Gastrocnemius medialis (tissue), 4 donors: ENCODE measurements around the gene IGSF9. TPM values are rescaled to one million over a fixed set of nuclear protein-coding genes. Genes with fewer than 3 reads are reported as not detected.

Experiments used
- ATAC-seq, 2 donors: fragments of 150-250 bp; one replicate each; pipeline ENCODE4 v1.9.1; 2016
- DNase-seq, 2 donors: peaks; one replicate each; pipeline ENCODE4 v3.0.0-alpha.2; 2019
- H3K27ac ChIP-seq, 4 donors: fragments of 200-600 bp; sonication (generic); 1 replicate in 1 of 4; 2 replicates in 3 of 4; pipeline ENCODE4 v1.5.1; 2016 to 2018; ENCODE audit warnings: mild to moderate bottlenecking in 2 of 4, moderate library complexity in 1 of 4
- H3K27me3 ChIP-seq, 3 donors: fragments of 200-600 bp; sonication (generic) in 2 of 3; 1 replicate in 1 of 3; 2 replicates in 2 of 3; pipeline versions ENCODE4 v1.5.1 to v1.6.0; 2016 to 2019; ENCODE audit warnings: mild to moderate bottlenecking in 1 of 3, moderate library complexity in 1 of 3
- H3K36me3 ChIP-seq, 2 donors: fragments of 200-600 bp; sonication (generic) in 1 of 2; one replicate each; pipeline ENCODE4 v1.5.1; 2017 to 2018
- H3K4me1 ChIP-seq, 2 donors: fragments of 200-600 bp; sonication (generic) in 1 of 2; one replicate each; pipeline ENCODE4 v1.5.1; 2016 to 2017; ENCODE audit warnings: mild to moderate bottlenecking in 2 of 2
- H3K4me3 ChIP-seq, 4 donors: fragments of 200-600 bp; sonication (generic) in 3 of 4; 1 replicate in 1 of 4; 2 replicates in 3 of 4; pipeline ENCODE4 v1.5.1; 2016 to 2019; ENCODE audit warnings: mild to moderate bottlenecking in 2 of 4
- H3K9me3 ChIP-seq, 3 donors: fragments of 200-600 bp; sonication (generic) in 2 of 3; 1 replicate in 1 of 3; 2 replicates in 2 of 3; pipeline ENCODE4 v1.5.1; 2016 to 2019
- POLR2A ChIP-seq, 2 donors: fragments of 450-650 bp; IDR thresholded peaks; one replicate each; pipeline ENCODE4 v1.6.1; 2017; ENCODE audit warnings: antibody characterized with exemption in 2 of 2, mild to moderate bottlenecking in 2 of 2, moderate library complexity in 2 of 2
- in situ Hi-C, 4 donors: fragments of 200-750 bp; cut with MboI; loops; one replicate each; pipeline versions ENCODE4 v1.15.0 to v1.8.0; 2017; ENCODE audit warnings: low sequenced_read_pairs in 4 of 4
- intact Hi-C: fragments of 100-400 bp; cut with DNase I; formaldehyde crosslinking; loops from one replicate; pipeline ENCODE4 v1.15.1; 2023; ENCODE audit warnings: low total_unique reads
- total RNA-seq, 4 donors: library from RNA; depleted of rRNA; stranded (reverse); fragments of >200 nt; gene quantifications; one replicate each; pipeline versions ENCODE4 v1.1.0 to v1.2.3, GENCODE V29; 2016
- TF ChIP-seq, protein P1 (sequence below), 5 experiments: fragments of 450-650 bp in 3 of 5; fragments of 200-600 bp in 2 of 5; sonication (generic) in 2 of 5; IDR thresholded peaks in 4 of 5; conservative IDR thresholded peaks in 1 of 5; 1 replicate in 4 of 5; 2 replicates in 1 of 5; pipeline ENCODE4 v1.5.1; 2016 to 2019; ENCODE audit warnings: antibody characterized with exemption in 5 of 5, mild to moderate bottlenecking in 3 of 5, moderate library complexity in 3 of 5

The IGSF9 gene
- total RNA-seq, 4 donors from 2014 or later = 0.10 to 0.11 TPM; not detected in 2

DNA sequence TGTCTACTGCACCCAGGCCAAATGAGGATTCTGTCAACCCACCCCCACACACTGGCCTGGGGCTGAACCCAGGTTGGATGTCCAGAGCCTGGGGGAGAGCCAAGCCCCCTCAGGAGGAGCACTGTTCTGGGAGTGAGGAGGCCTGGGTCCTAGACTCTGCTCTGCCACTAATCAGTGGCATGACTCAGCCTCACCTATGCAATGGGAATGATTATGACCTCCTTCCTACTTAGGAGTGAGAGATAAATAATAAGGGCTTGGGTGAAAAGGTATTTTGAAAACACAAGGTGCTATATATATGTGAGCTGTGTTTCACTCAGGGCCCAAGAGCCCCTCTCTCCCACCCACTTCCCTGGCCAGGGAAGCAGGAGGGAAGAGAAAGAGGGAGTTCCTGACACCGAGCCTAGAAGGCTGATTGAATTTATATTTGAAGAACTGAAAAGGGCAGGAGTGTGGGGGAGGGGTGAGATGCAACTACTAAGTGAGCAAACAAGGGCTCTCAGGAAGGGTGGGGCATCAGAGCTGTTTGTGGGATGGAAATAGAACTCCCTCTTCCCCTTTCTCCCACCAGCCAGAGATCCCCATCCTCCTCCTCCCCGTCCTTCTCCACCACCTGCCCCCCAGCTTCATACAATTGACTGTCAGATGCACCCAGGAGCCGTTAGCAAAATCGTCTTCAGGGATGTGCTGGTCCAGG lies 8.2 kb downstream of the IGSF9 start:
- no peak for ATAC-seq
- in situ Hi-C loops = loop anchor here in 3 of 4 donors (5.0 to 10.0 kb wide), 2 partner anchors 68 to 70 kb away; no protein-coding TSS in a partner anchor
- Histone ChIP-seq H3K27me3 (peaks cover 0 to 2% (median 1%) of the 10 kb centered on the region in 3 donors), H3K36me3 (no peaks in the 10 kb centered on the region), H3K4me1 (no peaks in the 10 kb centered on the region), H3K27ac (no peak overlapping the region), H3K4me3 (no peak overlapping the region), H3K9me3 (no peaks in the 10 kb centered on the region)
- no peak for TF ChIP-seq POLR2A (IDR thresholded peaks at IDR 0.05)
- TF ChIP-seq, protein P1, sequence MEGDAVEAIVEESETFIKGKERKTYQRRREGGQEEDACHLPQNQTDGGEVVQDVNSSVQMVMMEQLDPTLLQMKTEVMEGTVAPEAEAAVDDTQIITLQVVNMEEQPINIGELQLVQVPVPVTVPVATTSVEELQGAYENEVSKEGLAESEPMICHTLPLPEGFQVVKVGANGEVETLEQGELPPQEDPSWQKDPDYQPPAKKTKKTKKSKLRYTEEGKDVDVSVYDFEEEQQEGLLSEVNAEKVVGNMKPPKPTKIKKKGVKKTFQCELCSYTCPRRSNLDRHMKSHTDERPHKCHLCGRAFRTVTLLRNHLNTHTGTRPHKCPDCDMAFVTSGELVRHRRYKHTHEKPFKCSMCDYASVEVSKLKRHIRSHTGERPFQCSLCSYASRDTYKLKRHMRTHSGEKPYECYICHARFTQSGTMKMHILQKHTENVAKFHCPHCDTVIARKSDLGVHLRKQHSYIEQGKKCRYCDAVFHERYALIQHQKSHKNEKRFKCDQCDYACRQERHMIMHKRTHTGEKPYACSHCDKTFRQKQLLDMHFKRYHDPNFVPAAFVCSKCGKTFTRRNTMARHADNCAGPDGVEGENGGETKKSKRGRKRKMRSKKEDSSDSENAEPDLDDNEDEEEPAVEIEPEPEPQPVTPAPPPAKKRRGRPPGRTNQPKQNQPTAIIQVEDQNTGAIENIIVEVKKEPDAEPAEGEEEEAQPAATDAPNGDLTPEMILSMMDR (IDR thresholded peaks at IDR 0.05 in 4 of 5, conservative IDR thresholded peaks at IDR 0.05 in 1 of 5) = no peak
- intact Hi-C loops = loop anchor here (5.0 kb wide), 1 partner anchor 155 kb away; the partner anchor contains the start of gene DUSP23
- DNase-seq = no peak

DNA sequence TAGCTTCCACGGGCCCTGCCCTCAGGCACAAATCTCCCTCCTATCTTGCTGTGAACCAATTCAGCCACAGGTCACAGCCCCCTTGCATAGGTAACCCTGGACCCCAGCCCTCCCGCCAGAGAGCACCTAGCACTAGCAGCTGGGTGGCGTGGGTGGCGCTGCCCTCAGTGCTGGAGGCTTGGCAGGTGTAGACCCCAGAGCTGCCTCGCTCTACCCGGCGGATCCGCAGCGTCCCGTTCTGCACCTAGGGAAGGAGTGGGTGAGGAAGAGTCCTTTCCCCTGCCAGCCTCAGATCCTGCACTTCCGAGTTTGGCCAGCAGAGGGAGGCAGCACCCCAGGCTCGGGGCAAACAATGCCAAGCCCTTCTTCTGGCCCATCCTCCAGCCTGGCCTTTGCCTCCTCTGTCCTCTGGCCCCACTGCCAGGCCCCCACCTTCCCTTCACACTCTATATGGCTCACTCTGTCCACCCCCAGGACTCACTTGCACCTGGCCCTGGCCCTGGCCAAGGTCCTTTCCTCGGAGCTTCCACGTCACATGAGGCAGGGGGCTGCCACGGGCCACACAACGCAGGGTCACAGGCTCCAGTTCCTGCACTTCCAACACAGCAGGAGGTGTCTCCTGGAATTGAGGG lies 9.0 kb downstream of the IGSF9 start:
- Histone ChIP-seq H3K4me1 (no peaks in the 10 kb centered on the region), H3K36me3 (no peaks in the 10 kb centered on the region), H3K9me3 (no peaks in the 10 kb centered on the region), H3K4me3 (no peak overlapping the region), H3K27ac (no peak overlapping the region), H3K27me3 (no peaks in the 10 kb centered on the region)
- peak in 1 of 2 donors; percentile 43 for DNase-seq
- TF ChIP-seq, protein P1 (IDR thresholded peaks at IDR 0.05 in 4 of 5, conservative IDR thresholded peaks at IDR 0.05 in 1 of 5) = peak; percentile 82 to 97 (median 95)
- no peak for TF ChIP-seq POLR2A (IDR thresholded peaks at IDR 0.05)
- ATAC-seq = peak in 1 of 2 donors; percentile 76
- in situ Hi-C loops = loop anchor here in 3 of 4 donors (5.0 to 10.0 kb wide), 2 partner anchors 68 to 71 kb away; no protein-coding TSS in a partner anchor
- intact Hi-C loops = loop anchor here (1.0 to 5.0 kb wide), 2 partner anchors 71 to 154 kb away; partner anchors contain the start of gene DUSP23

DNA sequence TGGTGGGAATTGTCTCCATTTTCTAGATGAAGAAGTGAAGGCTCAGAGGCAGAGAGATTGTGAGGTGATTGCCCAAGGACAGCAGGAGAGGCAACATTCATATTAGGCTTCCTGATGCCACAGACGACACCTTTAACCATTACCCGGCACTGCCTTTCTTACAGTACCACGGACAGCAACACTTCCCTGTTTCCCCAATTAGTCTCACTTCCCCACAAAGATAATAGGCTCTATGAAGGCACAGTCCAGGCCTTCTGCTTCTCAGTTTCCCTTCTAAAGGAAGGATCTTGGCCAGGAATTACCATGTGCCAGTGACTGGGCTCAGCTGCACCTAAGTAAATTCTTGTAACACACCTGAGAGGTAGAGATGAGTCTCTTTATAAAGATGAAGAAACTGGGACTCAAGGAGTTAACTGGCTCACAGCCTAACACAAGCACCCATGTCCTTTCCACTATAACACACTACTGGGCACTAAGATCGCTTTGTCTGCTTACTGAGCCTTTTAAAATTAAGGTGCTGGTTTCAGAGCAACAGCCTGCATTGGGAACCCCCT lies 9.6 kb downstream of the IGSF9 start:
- H3K4me1 ChIP-seq = no peaks in the 10 kb centered on the region
- no peak for TF ChIP-seq POLR2A (IDR thresholded peaks at IDR 0.05)
- TF ChIP-seq, protein P1 (IDR thresholded peaks at IDR 0.05 in 4 of 5, conservative IDR thresholded peaks at IDR 0.05 in 1 of 5) = no peak
- H3K9me3 ChIP-seq = no peaks in the 10 kb centered on the region
- H3K36me3 ChIP-seq = no peaks in the 10 kb centered on the region
- H3K27ac ChIP-seq = no peak overlapping the region
- ATAC-seq (peak in 1 of 2 donors; percentile 19), DNase-seq (no peak)
- intact Hi-C loops (loop anchor here (1.0 to 5.0 kb wide), 2 partner anchors 72 to 153 kb away; partner anchors contain the start of gene DUSP23), in situ Hi-C loops (loop anchor here in 3 of 4 donors (5.0 to 10.0 kb wide), 2 partner anchors 69 to 72 kb away; no protein-coding TSS in a partner anchor)
- H3K4me3 ChIP-seq = no peak overlapping the region
- H3K27me3 ChIP-seq = no peaks in the 10 kb centered on the region

DNA sequence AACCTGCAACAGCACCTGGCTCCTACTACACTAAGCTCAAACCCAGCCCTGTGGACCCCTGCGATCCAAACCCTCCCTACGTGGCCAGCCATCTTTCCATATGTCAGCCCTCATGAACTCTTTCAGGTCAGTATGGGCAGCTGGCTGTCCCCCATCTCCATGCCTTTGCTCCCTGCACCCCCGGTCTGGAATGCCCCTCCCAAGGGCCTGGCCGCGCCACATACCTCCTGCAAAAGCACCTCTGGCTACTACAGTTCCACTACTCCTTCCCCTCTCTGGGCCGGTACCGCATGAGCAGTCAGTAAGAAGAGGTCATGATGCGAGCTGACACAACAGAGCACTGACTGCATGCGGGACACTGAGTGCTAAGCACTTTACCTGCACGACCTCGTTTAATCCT lies 10.1 kb downstream of the IGSF9 start:
- no peak for DNase-seq
- no peak for ATAC-seq
- Histone ChIP-seq H3K27me3 (no peaks in the 10 kb centered on the region), H3K36me3 (no peaks in the 10 kb centered on the region), H3K27ac (no peak overlapping the region), H3K9me3 (no peaks in the 10 kb centered on the region), H3K4me3 (no peak overlapping the region), H3K4me1 (no peaks in the 10 kb centered on the region)
- TF ChIP-seq, protein P1 (IDR thresholded peaks at IDR 0.05 in 4 of 5, conservative IDR thresholded peaks at IDR 0.05 in 1 of 5) = no peak
- TF ChIP-seq POLR2A (IDR thresholded peaks at IDR 0.05) = no peak
- in situ Hi-C loops = loop anchor here in 3 of 4 donors (5.0 to 10.0 kb wide), 2 partner anchors 69 to 72 kb away; no protein-coding TSS in a partner anchor
- intact Hi-C loops = loop anchor here (5.0 kb wide), 1 partner anchor 153 kb away; the partner anchor contains the start of gene DUSP23
